HepG2 (cell line): ENCODE results near the gene CATSPERE. TPM values are rescaled to one million over a fixed set of nuclear protein-coding genes. Genes with fewer than 3 reads are reported as not detected.
A peak's percentile ranks its signal among the peaks of the same experiment; 100 is the strongest.

Experiments
- CBX2 ChIP-seq, 2 experiments: fragments of 200-600 bp in 1 of 2; sonication (generic); formaldehyde crosslinking in 1 of 2; IDR thresholded peaks; 2 replicates each; pipeline versions ENCODE4 v1.7.0 to v1.8.1; 2018 to 2022; ENCODE audit warnings: low read depth in 2 of 2, low read length in 1 of 2, mild to moderate bottlenecking in 1 of 2, missing genetic modification reagents in 1 of 2
- CBX5 ChIP-seq: sonication (generic); formaldehyde crosslinking; IDR thresholded peaks from 2 replicates; pipeline ENCODE4 v1.4.0; 2020; ENCODE audit warnings: missing genetic modification reagents, borderline replicate concordance
- CCDC6 ChIP-seq: sonication (generic); formaldehyde crosslinking; IDR thresholded peaks from 2 replicates; pipeline ENCODE4 v1.8.1; 2022; ENCODE audit warnings: mild to moderate bottlenecking, missing genetic modification reagents, moderate library complexity
- DNMT3B ChIP-seq: conservative IDR thresholded peaks from 2 replicates; pipeline ENCODE4 v1.6.1; 2016; ENCODE audit warnings: missing biosample characterization, control low read depth
- DPF2 ChIP-seq: sonication (generic); formaldehyde crosslinking; IDR thresholded peaks from 2 replicates; pipeline ENCODE4 v1.4.0; 2020; ENCODE audit warnings: mild to moderate bottlenecking, low read depth, missing genetic modification reagents, borderline replicate concordance
- ERF ChIP-seq: IDR thresholded peaks from 2 replicates; pipeline ENCODE4 v1.6.1; 2018; ENCODE audit warnings: missing biosample characterization, missing genetic modification reagents
- EZH2 ChIP-seq: conservative IDR thresholded peaks from 2 replicates; pipeline ENCODE4 v1.6.1; 2012; ENCODE audit warnings: mild to moderate bottlenecking, low read depth, low read length, moderate library complexity
- HNRNPH1 ChIP-seq: fragments of 200-400 bp; formaldehyde crosslinking; optimal IDR thresholded peaks from 2 replicates; pipeline ENCODE3; 2017; ENCODE audit warnings: mild to moderate bottlenecking, low read depth, low read length
- IRF2 ChIP-seq: IDR thresholded peaks from 2 replicates; pipeline ENCODE4 v1.6.1; 2018; ENCODE audit warnings: missing genetic modification reagents, missing compliant biosample characterization
- JUNB ChIP-seq: sonication (generic); formaldehyde crosslinking; IDR thresholded peaks from 2 replicates; pipeline ENCODE4 v1.8.0; 2022; ENCODE audit warnings: missing genetic modification reagents, mild to moderate bottlenecking, borderline replicate concordance
- NFE2L1 ChIP-seq: sonication (generic); formaldehyde crosslinking; IDR thresholded peaks from 2 replicates; pipeline ENCODE4 v1.4.0; 2020; ENCODE audit warnings: missing genetic modification reagents, mild to moderate bottlenecking, borderline replicate concordance
- PHF5A ChIP-seq: IDR thresholded peaks from one replicate; pipeline ENCODE4 v1.6.1; 2018; ENCODE audit warnings: low read depth, missing genetic modification reagents; ENCODE audit not compliant: unreplicated experiment
- RFXANK ChIP-seq: IDR thresholded peaks from 2 replicates; pipeline ENCODE4 v1.6.1; 2016
- TAF15 ChIP-seq: fragments of 200-400 bp; formaldehyde crosslinking; IDR thresholded peaks from one replicate; pipeline ENCODE4 v1.6.1; 2018; ENCODE audit warnings: mild to moderate bottlenecking, low read depth, low read length; ENCODE audit not compliant: poor library complexity, severe bottlenecking
- TARDBP ChIP-seq: sonication (generic); formaldehyde crosslinking; IDR thresholded peaks from 2 replicates; pipeline ENCODE4 v1.8.0; 2022; ENCODE audit warnings: mild to moderate bottlenecking, missing genetic modification reagents
- ZC3H4 ChIP-seq: sonication (generic); formaldehyde crosslinking; IDR thresholded peaks from 2 replicates; pipeline ENCODE4 v1.4.0; 2020; ENCODE audit warnings: missing genetic modification reagents, borderline replicate concordance
- ZMYM2 ChIP-seq: sonication (generic); formaldehyde crosslinking; IDR thresholded peaks from 2 replicates; pipeline ENCODE4 v1.8.0; 2022; ENCODE audit warnings: mild to moderate bottlenecking, missing genetic modification reagents
- ZNF234 ChIP-seq: sonication (generic); formaldehyde crosslinking; conservative IDR thresholded peaks from 2 replicates; pipeline ENCODE4 v1.5.1; 2020; ENCODE audit warnings: mild to moderate bottlenecking, missing genetic modification reagents
- ZNF460 ChIP-seq: sonication (generic); formaldehyde crosslinking; IDR thresholded peaks from 2 replicates; pipeline ENCODE4 v1.5.1; 2020; ENCODE audit warnings: missing genetic modification reagents, mild to moderate bottlenecking, borderline replicate concordance
- ZNF652 ChIP-seq: IDR thresholded peaks from 2 replicates; pipeline ENCODE4 v1.6.1; 2016; ENCODE audit warnings: low read depth, borderline replicate concordance
- ZNF749 ChIP-seq: sonication (generic); formaldehyde crosslinking; IDR thresholded peaks from 2 replicates; pipeline ENCODE4 v1.8.0; 2022; ENCODE audit warnings: mild to moderate bottlenecking, missing genetic modification reagents, moderate library complexity, borderline replicate concordance
- ZNF878 ChIP-seq: sonication (generic); formaldehyde crosslinking; IDR thresholded peaks from 2 replicates; pipeline ENCODE4 v1.8.1; 2023; ENCODE audit warnings: mild to moderate bottlenecking, missing genetic modification reagents, moderate library complexity
- polyA plus RNA-seq, 8 experiments: library from polyadenylated mRNA; depleted of rRNA in 3 of 8; stranded (reverse) in 7 of 8; unstranded in 1 of 8; fragments of >200 nt; fragmentation: Illumina TruSeq in 4 of 8; extraction: Trizol in 4 of 8; gene quantifications; 2 replicates each; pipeline versions ENCODE4 v1.2.1 to v1.2.3, GENCODE V29; 2011 to 2016; ENCODE audit warnings: low read depth in 4 of 8, missing spikeins in 1 of 8, mixed read lengths in 1 of 8; ENCODE audit not compliant: insufficient read depth in 1 of 8
- total RNA-seq, 5 experiments: library from RNA; depleted of rRNA; stranded (reverse); fragments of >200 nt; fragmentation: Illumina TruSeq; extraction: Trizol; gene quantifications; 2 replicates each; pipeline ENCODE4 v1.2.3, GENCODE V29; 2016; ENCODE audit warnings: low read depth in 1 of 5
- TF ChIP-seq, protein P1 (sequence below): sonication (generic); formaldehyde crosslinking; IDR thresholded peaks from 2 replicates; pipeline ENCODE4 v1.4.0; 2020; ENCODE audit warnings: mild to moderate bottlenecking, low read depth, missing genetic modification reagents
- TF ChIP-seq, protein P2 (sequence below): sonication (generic); formaldehyde crosslinking; conservative IDR thresholded peaks from 2 replicates; pipeline ENCODE4 v1.4.0; 2020; ENCODE audit warnings: missing genetic modification reagents
- TF ChIP-seq, protein P3 (sequence below): sonication (generic); formaldehyde crosslinking; IDR thresholded peaks from 2 replicates; pipeline ENCODE4 v1.4.0; 2020; ENCODE audit warnings: mild to moderate bottlenecking, missing genetic modification reagents, borderline replicate concordance
- TF ChIP-seq, protein P4 (sequence below): IDR thresholded peaks from 2 replicates; pipeline ENCODE4 v1.6.1; 2016

Gene CATSPERE
- total and polyA plus RNA-seq, 2 of the 13 experiments (the other 11 are each of a cell fraction or from before 2014, with no cell fraction given), result 0.34 to 0.51 TPM

DNA sequence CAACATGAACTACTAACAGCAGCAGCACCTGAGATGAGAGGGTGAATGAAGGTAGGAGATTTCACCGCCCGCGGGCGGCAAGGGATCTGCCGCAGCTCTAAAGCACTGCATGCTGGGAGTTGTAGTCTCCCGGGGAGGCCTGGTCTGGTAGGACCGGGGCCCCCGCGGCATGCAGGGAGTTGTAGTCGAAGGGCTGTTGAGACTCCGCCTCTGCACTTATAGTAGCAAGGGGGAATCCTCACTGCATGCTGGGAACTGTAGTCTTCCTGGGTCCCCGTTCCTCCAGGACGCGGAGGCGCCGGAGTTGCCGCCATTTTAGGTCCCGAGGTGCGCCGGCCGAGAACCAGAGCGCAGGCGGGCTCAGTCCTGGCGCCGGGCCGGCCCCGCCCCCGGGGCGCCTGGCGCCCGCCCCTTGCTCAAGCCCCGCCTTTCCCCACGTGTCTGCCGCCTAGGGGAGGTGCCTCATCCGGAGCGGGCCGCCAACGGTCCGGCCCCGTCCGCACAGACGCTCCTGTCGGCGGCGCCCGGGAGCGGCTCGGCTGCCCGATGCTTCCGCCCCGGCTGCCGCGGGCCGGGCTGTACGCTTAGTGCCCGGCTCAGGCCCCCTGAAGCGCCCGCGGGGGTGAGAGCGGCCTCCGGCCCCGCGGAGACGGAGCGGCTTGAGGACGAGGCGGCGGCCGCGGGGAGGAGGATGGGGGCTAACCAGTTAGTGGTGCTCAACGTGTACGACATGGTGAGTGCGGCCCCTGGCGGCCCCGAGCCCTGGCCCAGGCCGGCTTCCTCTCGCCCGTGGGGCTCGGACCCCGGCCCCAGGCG, 191.8 kb downstream of the CATSPERE start, which contains the start of gene DESI2 (continued):
- TF ChIP-seq NFE2L1 (no peak), IRF2 (peak; percentile 92), CBX2 (IDR thresholded peaks at IDR 0.05; ENCODE audit: low read depth, low read length) (no peak), CBX2 (CRISPR knock-in tag; IDR thresholded peaks at IDR 0.05; ENCODE audit: low read depth) (no peak), PHF5A (CRISPR knock-in tag) (no peak), JUNB (CRISPR knock-in tag) (no peak), ZNF460 (CRISPR knock-in tag) (no peak), ZNF234 (CRISPR knock-in tag) (no peak), TARDBP (CRISPR knock-in tag) (0 out of 2 replicates have a peak, but pooled peaks have one; percentile 33), ERF (CRISPR knock-in tag) (peak; percentile 19; the same call in 1 of the 2 replicates), DPF2 (CRISPR knock-in tag) (no peak), RFXANK (CRISPR knock-in tag) (no peak), ZNF652 (CRISPR knock-in tag) (no peak), HNRNPH1 (no peak), CCDC6 (CRISPR knock-in tag) (0 out of 2 replicates have a peak, but pooled peaks have one; percentile 75), CBX5 (CRISPR knock-in tag) (peak; percentile 69; the same call in 1 of the 2 replicates), ZNF749 (CRISPR knock-in tag) (no peak), ZC3H4 (no peak), ZNF878 (peak; percentile 40; the same call in 1 of the 2 replicates), ZMYM2 (CRISPR knock-in tag) (no peak), DNMT3B (no peak), TAF15 (no peak), EZH2 (no peak)
- TF ChIP-seq, protein P1, sequence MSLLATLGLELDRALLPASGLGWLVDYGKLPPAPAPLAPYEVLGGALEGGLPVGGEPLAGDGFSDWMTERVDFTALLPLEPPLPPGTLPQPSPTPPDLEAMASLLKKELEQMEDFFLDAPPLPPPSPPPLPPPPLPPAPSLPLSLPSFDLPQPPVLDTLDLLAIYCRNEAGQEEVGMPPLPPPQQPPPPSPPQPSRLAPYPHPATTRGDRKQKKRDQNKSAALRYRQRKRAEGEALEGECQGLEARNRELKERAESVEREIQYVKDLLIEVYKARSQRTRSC, result no peak
- TF ChIP-seq, protein P2, sequence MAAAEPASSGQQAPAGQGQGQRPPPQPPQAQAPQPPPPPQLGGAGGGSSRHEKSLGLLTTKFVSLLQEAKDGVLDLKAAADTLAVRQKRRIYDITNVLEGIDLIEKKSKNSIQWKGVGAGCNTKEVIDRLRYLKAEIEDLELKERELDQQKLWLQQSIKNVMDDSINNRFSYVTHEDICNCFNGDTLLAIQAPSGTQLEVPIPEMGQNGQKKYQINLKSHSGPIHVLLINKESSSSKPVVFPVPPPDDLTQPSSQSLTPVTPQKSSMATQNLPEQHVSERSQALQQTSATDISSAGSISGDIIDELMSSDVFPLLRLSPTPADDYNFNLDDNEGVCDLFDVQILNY (CRISPR knock-in tag), result peak; percentile 41; the same call in 1 of the 2 replicates
- TF ChIP-seq, protein P3, sequence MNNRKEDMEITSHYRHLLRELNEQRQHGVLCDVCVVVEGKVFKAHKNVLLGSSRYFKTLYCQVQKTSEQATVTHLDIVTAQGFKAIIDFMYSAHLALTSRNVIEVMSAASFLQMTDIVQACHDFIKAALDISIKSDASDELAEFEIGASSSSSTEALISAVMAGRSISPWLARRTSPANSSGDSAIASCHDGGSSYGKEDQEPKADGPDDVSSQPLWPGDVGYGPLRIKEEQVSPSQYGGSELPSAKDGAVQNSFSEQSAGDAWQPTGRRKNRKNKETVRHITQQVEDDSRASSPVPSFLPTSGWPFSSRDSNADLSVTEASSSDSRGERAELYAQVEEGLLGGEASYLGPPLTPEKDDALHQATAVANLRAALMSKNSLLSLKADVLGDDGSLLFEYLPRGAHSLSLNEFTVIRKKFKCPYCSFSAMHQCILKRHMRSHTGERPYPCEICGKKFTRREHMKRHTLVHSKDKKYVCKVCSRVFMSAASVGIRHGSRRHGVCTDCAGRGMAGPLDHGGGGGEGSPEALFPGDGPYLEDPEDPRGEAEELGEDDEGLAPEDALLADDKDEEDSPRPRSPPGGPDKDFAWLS, result no peak
- TF ChIP-seq, protein P4, sequence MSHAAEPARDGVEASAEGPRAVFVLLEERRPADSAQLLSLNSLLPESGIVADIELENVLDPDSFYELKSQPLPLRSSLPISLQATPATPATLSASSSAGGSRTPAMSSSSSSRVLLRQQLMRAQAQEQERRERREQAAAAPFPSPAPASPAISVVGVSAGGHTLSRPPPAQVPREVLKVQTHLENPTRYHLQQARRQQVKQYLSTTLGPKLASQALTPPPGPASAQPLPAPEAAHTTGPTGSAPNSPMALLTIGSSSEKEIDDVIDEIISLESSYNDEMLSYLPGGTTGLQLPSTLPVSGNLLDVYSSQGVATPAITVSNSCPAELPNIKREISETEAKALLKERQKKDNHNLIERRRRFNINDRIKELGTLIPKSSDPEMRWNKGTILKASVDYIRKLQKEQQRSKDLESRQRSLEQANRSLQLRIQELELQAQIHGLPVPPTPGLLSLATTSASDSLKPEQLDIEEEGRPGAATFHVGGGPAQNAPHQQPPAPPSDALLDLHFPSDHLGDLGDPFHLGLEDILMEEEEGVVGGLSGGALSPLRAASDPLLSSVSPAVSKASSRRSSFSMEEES (CRISPR knock-in tag), result peak; percentile 63; the same call in 1 of the 2 replicates
